ENCODE results near the gene RPS6KA4. TPM values are rescaled to one million over a fixed set of nuclear protein-coding genes. Genes with fewer than 3 reads are reported as not detected.

RPS6KA4 gene
- total RNA-seq (2022; extraction: Qiagen RNA extraction), result 46.3 to 68.4 TPM (median 63.4 TPM) in 5 replicates

GRCh38 chr11:64358907-64359711 lies at the start of gene RPS6KA4:
Gene RPS6KA4 (plus strand): TSS chr11:64359162. CDS start chr11:64359236, 74 bp downstream.

GRCh38 chr11:64317325-64317960 lies 41.5 kb upstream of the RPS6KA4 start, which contains the start of gene TRMT112:
Gene TRMT112 (minus strand): TSS chr11:64317559. CDS start chr11:64317526, 33 bp downstream.

GRCh38 chr11:64317961-64318765 lies 40.8 kb upstream of the RPS6KA4 start, which contains the start of gene PRDX5:
Gene PRDX5 (plus strand): TSS chr11:64318121. CDS start chr11:64318216, 95 bp downstream.

GRCh38 chr11:64339754-64340408 lies 19.1 kb upstream of the RPS6KA4 start, which contains the start of gene CCDC88B:
Gene CCDC88B (plus strand): TSS chr11:64340204. CDS start chr11:64340267, 63 bp downstream.

Other genes starting within 250 kb of the RPS6KA4 start
- gene MACROD1, start 193.0 kb upstream of the RPS6KA4 start, total RNA-seq (2022; extraction: Qiagen RNA extraction), result 11.4 to 17.0 TPM (median 13.6 TPM) in 5 replicates
- gene STIP1, start 173.0 kb upstream of the RPS6KA4 start, total RNA-seq (2022; extraction: Qiagen RNA extraction), result 221 to 250 TPM (median 241 TPM) in 5 replicates
- 0.52 to 2.3 TPM (median 1.5 TPM) in 5 replicates for gene FERMT3, start 152.4 kb upstream of the RPS6KA4 start, total RNA-seq (2022; extraction: Qiagen RNA extraction)
- gene TRPT1, start 133.0 kb upstream of the RPS6KA4 start, total RNA-seq (2022; extraction: Qiagen RNA extraction), result 19.7 to 25.1 TPM (median 23.2 TPM) in 5 replicates
- gene NUDT22, start 132.9 kb upstream of the RPS6KA4 start, total RNA-seq (2022; extraction: Qiagen RNA extraction), result 30.1 to 40.4 TPM (median 39.0 TPM) in 5 replicates
- 17.3 to 22.9 TPM (median 19.6 TPM) in 5 replicates for gene DNAJC4, start 128.6 kb upstream of the RPS6KA4 start, total RNA-seq (2022; extraction: Qiagen RNA extraction)
- gene VEGFB, start 124.6 kb upstream of the RPS6KA4 start, total RNA-seq (2022; extraction: Qiagen RNA extraction), result 34.1 to 50.0 TPM (median 49.1 TPM) in 5 replicates
- 124 to 151 TPM (median 130 TPM) in 5 replicates for gene FKBP2, start 118.1 kb upstream of the RPS6KA4 start, total RNA-seq (2022; extraction: Qiagen RNA extraction)
- gene PPP1R14B, start 112.2 kb upstream of the RPS6KA4 start, total RNA-seq (2022; extraction: Qiagen RNA extraction), result 240 to 390 TPM (median 370 TPM) in 5 replicates
- gene PLCB3, start 107.6 kb upstream of the RPS6KA4 start, total RNA-seq (2022; extraction: Qiagen RNA extraction), result 16.0 to 22.8 TPM (median 20.0 TPM) in 5 replicates
- gene BAD, start 74.5 kb upstream of the RPS6KA4 start, total RNA-seq (2022; extraction: Qiagen RNA extraction), result 72.9 to 96.6 TPM (median 94.9 TPM) in 5 replicates
- 31.9 to 53.0 TPM (median 47.6 TPM) in 5 replicates for gene GPR137, start 73.3 kb upstream of the RPS6KA4 start, total RNA-seq (2022; extraction: Qiagen RNA extraction)
- not detected in 5 replicates for gene KCNK4, start 67.9 kb upstream of the RPS6KA4 start, total RNA-seq (2022; extraction: Qiagen RNA extraction)
- 1.7 to 2.7 TPM (median 2.4 TPM) in 5 replicates for gene CATSPERZ, start 58.8 kb upstream of the RPS6KA4 start, total RNA-seq (2022; extraction: Qiagen RNA extraction)
- 35.7 to 60.9 TPM (median 58.2 TPM) in 5 replicates for gene ESRRA, start 53.6 kb upstream of the RPS6KA4 start, total RNA-seq (2022; extraction: Qiagen RNA extraction)
- 391 to 479 TPM (median 434 TPM) in 5 replicates for gene TRMT112, start 41.6 kb upstream of the RPS6KA4 start, total RNA-seq (2022; extraction: Qiagen RNA extraction)
- gene PRDX5, start 41.0 kb upstream of the RPS6KA4 start, total RNA-seq (2022; extraction: Qiagen RNA extraction), result 399 to 495 TPM (median 464 TPM) in 5 replicates
- 8.6 to 11.4 TPM (median 10.3 TPM) in 5 replicates for gene CCDC88B, start 19.0 kb upstream of the RPS6KA4 start, total RNA-seq (2022; extraction: Qiagen RNA extraction)
- not detected in 5 replicates for gene SLC22A11, start 196.8 kb downstream of the RPS6KA4 start, total RNA-seq (2022; extraction: Qiagen RNA extraction)
- not detected in 5 replicates for gene SLC22A12, start 232.1 kb downstream of the RPS6KA4 start, total RNA-seq (2022; extraction: Qiagen RNA extraction)

Data from A549 treated with Mapracorat at 1 μM for 4 hours (cell line).